ENCODE results near the gene LIMS4.
"Not testable (repeated sequence)": the region's sequence is repeated elsewhere in the genome, so short reads cannot be mapped to it uniquely, and the experiment has no call there.

The LIMS4 gene

DNA sequence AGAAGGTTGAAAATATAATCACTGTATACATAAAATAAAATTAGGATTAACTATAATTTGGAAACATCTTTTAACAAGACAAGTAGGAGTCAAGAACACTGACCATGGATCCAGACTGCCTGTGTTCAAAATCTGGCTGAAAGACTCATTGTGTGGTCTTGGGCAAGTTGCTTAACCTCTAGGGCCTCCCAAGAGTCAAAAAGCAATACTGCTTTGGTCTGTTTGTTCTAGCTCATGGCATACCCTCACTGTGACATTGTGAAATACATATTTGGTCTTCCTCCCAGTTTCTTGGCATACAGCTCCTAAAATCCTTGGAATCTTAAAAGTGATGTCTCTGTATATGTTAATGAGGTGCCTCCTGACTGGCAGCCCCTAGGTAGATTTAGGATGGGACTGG, 12.3 kb downstream of the LIMS4 start:
- H3K27ac ChIP-seq (ENCODE audit: low read length); H3K79me2 ChIP-seq (ENCODE audit: insufficient read depth, low read length); H3K27me3 ChIP-seq (ENCODE audit: insufficient read depth, low read length, poor library complexity); H3K4me2 ChIP-seq (ENCODE audit: insufficient read depth, low read length); H3K4me1 ChIP-seq (ENCODE audit: insufficient read depth, low read length); ATAC-seq (ENCODE audit: insufficient read depth, low read depth); DNase-seq; H2AFZ ChIP-seq (ENCODE audit: low read depth, low read length); H3K36me3 ChIP-seq (ENCODE audit: insufficient read depth, low read length); H3K9me3 ChIP-seq (ENCODE audit: insufficient read depth, low read length, severe bottlenecking); H4K20me1 ChIP-seq (ENCODE audit: insufficient read depth, low read length); H3K4me3 ChIP-seq (ENCODE audit: low read depth in 1 of 2, low read length in 2 of 2); H3K9ac ChIP-seq (ENCODE audit: low read depth, low read length): not testable (repeated sequence)

DNA sequence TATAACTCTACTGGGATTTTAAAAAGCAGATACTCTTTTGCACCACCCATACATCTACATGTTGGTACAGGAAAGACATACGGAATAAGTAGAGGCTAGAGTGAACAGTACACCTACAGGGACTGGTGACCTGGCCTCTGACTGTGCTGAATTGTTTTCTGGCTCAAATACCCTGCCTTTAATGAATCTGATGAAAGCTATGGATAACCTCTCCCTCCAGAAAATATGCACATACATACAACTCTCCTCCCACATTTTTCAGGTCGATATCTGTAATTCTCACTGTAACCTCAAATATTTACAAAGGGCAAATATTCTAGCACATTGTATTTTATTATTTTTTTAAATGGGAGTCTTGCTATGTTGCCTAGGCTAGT, 15.4 kb downstream of the LIMS4 start:
- H2AFZ ChIP-seq (ENCODE audit: low read depth, low read length); H3K9ac ChIP-seq (ENCODE audit: low read depth, low read length); H3K27me3 ChIP-seq (ENCODE audit: insufficient read depth, low read length, poor library complexity); ATAC-seq (ENCODE audit: insufficient read depth, low read depth); H3K4me2 ChIP-seq (ENCODE audit: insufficient read depth, low read length); H4K20me1 ChIP-seq (ENCODE audit: insufficient read depth, low read length); H3K4me3 ChIP-seq (ENCODE audit: low read depth in 1 of 2, low read length in 2 of 2); H3K79me2 ChIP-seq (ENCODE audit: insufficient read depth, low read length); DNase-seq; H3K9me3 ChIP-seq (ENCODE audit: insufficient read depth, low read length, severe bottlenecking); H3K4me1 ChIP-seq (ENCODE audit: insufficient read depth, low read length); H3K27ac ChIP-seq (ENCODE audit: low read length); H3K36me3 ChIP-seq (ENCODE audit: insufficient read depth, low read length): not testable (repeated sequence)

DNA sequence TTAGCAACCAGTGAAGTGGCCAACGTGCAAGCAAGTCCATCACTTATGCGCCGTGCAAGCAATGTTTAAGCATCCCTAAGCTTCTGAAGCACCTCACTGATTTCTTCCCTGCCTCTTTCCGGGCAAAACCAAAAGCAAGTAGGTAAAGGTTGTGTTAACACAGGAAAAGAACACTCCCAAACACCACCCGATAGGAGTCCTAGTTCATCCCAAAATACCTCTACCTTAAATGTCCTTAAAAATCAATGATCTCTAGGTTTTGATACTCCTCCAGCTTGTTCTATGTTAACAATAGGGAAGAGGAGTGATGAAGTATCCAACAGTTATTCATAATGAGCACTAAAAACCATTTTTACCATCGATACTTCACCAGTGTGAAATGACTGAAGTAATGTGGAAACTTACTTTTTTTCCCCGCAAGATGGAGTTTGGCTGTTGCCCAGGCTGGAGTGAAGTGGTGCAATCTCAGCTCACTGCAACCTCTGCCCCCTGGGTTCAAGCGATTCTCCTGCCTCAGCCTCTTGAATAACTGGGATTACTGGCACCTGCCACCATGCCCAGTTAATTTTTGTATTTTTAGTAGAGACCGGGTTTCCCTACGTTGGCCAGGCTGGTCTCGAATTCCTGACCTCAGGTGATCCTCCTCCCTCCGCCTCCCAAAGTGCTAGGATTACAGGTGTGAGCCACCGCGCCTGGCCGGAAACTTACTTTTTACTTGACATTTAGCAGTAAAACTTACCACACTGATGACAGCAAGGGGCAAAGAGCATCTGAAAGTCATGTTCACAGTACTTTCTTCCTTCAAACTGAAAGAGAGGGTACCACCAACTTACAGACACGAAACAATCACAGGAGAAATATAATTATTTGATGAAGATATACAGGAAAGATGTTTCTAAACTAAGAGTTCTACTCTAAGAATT, 16.1 kb downstream of the LIMS4 start:
- not testable (repeated sequence) for H4K20me1 ChIP-seq (ENCODE audit: insufficient read depth, low read length); H3K36me3 ChIP-seq (ENCODE audit: insufficient read depth, low read length); H3K27me3 ChIP-seq (ENCODE audit: insufficient read depth, low read length, poor library complexity); H2AFZ ChIP-seq (ENCODE audit: low read depth, low read length); DNase-seq; H3K79me2 ChIP-seq (ENCODE audit: insufficient read depth, low read length); H3K4me1 ChIP-seq (ENCODE audit: insufficient read depth, low read length); H3K4me2 ChIP-seq (ENCODE audit: insufficient read depth, low read length); H3K27ac ChIP-seq (ENCODE audit: low read length); H3K9me3 ChIP-seq (ENCODE audit: insufficient read depth, low read length, severe bottlenecking); H3K9ac ChIP-seq (ENCODE audit: low read depth, low read length); ATAC-seq (ENCODE audit: insufficient read depth, low read depth); H3K4me3 ChIP-seq (ENCODE audit: low read depth in 1 of 2, low read length in 2 of 2)

DNA sequence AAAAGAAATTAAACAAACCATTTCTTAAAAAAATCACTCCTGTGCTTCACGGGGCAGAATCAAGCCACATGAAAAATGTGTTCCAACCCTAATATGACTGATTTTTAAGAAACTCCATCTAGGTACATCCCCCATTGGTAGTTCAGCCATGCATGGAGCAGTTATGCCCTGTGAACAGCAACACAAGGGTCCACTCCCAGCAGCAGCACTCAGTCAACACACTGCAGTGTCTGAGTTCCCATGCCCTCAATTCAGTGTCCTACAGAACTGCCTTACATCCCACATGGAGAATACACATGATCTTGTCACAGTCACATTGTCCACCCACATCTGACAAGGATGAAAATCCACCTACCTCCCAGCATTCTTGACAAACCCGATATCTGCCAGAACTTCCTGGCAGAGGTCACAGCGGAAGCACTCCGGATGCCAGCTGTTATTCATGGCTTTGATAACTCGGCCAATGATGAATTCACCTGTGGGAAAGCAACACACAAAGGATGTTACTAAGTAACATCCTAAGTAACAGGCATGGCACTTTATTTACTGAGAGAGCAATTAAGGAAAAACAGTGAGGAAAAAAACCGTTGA, 17.4 kb downstream of the LIMS4 start:
- not testable (repeated sequence) for H3K4me1 ChIP-seq (ENCODE audit: insufficient read depth, low read length); H4K20me1 ChIP-seq (ENCODE audit: insufficient read depth, low read length); H3K4me3 ChIP-seq (ENCODE audit: low read depth in 1 of 2, low read length in 2 of 2); H3K4me2 ChIP-seq (ENCODE audit: insufficient read depth, low read length); H3K79me2 ChIP-seq (ENCODE audit: insufficient read depth, low read length); H3K27ac ChIP-seq (ENCODE audit: low read length); H2AFZ ChIP-seq (ENCODE audit: low read depth, low read length); H3K36me3 ChIP-seq (ENCODE audit: insufficient read depth, low read length); H3K27me3 ChIP-seq (ENCODE audit: insufficient read depth, low read length, poor library complexity); DNase-seq; H3K9me3 ChIP-seq (ENCODE audit: insufficient read depth, low read length, severe bottlenecking); ATAC-seq (ENCODE audit: insufficient read depth, low read depth); H3K9ac ChIP-seq (ENCODE audit: low read depth, low read length)

DNA sequence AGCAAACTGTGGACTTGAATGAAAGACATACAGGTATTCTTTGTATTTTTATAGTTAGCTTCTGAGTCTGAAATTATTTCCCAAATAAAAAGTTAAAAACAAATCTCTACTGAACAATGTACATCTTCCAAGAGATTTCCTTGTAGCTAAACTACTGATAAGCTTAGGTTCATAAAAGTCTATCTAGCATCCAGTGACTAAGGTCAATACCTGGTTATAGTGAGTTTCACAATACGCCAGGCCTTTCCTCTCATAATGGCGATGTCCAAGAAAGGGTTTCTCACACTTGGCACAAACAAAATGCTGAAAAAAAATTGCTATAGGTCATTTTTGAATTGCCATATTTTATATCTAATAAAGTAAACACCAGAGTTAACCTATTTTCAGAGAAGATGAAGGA, 21.7 kb downstream of the LIMS4 start:
- not testable (repeated sequence) for H4K20me1 ChIP-seq (ENCODE audit: insufficient read depth, low read length); H3K4me3 ChIP-seq (ENCODE audit: low read depth in 1 of 2, low read length in 2 of 2); ATAC-seq (ENCODE audit: insufficient read depth, low read depth); H3K36me3 ChIP-seq (ENCODE audit: insufficient read depth, low read length); H3K9ac ChIP-seq (ENCODE audit: low read depth, low read length); H3K79me2 ChIP-seq (ENCODE audit: insufficient read depth, low read length); H3K4me2 ChIP-seq (ENCODE audit: insufficient read depth, low read length); H2AFZ ChIP-seq (ENCODE audit: low read depth, low read length); H3K4me1 ChIP-seq (ENCODE audit: insufficient read depth, low read length); H3K27ac ChIP-seq (ENCODE audit: low read length); H3K27me3 ChIP-seq (ENCODE audit: insufficient read depth, low read length, poor library complexity); H3K9me3 ChIP-seq (ENCODE audit: insufficient read depth, low read length, severe bottlenecking); DNase-seq

DNA sequence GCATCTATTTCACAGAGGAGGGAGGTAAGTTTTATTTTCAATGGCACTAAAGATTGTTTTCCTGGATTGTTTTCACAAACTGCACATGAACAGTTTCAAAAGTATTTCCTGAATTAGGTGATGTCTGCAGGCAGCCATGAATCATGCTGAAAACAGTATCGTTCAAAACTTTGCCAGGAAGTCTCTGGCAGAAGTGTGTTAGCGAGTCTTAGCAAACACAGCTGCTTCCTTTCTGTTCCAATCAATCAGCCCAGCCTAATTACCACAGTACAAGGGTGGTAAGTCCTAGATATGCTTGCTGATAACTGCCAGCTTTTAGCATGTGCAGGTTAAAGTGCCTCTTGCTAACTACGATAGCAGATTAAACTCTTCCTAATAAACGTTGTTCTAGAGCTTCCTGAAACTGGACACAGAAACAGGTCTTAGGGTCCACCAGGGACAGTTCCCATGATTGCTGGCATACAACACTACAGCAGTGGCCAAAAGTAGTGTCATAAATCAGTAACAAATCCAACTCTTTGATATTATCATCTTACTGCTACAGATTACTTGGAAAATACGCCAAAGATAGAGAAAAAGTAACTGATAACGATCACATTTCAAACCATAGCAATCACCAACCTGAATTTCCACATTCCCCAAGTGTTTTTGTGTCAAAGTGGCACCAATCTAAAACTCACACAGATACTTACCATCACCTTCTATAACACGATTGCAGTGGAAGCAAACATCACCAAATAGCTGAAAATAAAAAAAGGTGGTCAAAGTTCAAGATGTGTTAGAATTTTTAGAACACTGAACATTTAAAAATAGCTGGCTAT, 23.3 kb downstream of the LIMS4 start:
- not testable (repeated sequence) for H2AFZ ChIP-seq (ENCODE audit: low read depth, low read length); H4K20me1 ChIP-seq (ENCODE audit: insufficient read depth, low read length); H3K79me2 ChIP-seq (ENCODE audit: insufficient read depth, low read length); H3K9me3 ChIP-seq (ENCODE audit: insufficient read depth, low read length, severe bottlenecking); H3K4me2 ChIP-seq (ENCODE audit: insufficient read depth, low read length); H3K4me3 ChIP-seq (ENCODE audit: low read depth in 1 of 2, low read length in 2 of 2); H3K27ac ChIP-seq (ENCODE audit: low read length); DNase-seq; H3K27me3 ChIP-seq (ENCODE audit: insufficient read depth, low read length, poor library complexity); H3K9ac ChIP-seq (ENCODE audit: low read depth, low read length); H3K36me3 ChIP-seq (ENCODE audit: insufficient read depth, low read length); H3K4me1 ChIP-seq (ENCODE audit: insufficient read depth, low read length)
- ATAC-seq (ENCODE audit: insufficient read depth, low read depth), result peak; percentile 98

DNA sequence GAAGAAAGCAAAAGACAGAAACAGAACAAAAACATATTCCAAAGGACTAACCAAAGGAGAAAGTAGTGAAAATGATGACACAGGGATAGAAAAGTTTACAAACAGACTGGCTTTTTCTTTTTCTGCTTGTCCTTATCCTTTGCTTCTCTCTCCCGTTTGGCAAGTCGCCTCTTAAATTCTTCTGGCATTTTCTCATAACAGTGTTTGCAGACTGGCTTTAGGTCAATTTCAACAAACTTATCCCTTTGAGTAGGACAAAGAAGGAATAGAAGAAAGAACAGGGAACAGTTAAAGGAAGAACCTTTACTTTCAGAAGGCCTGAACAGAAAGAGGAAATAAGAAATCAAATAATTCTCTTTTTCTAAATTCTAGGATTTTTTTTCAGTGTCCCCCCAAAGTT, 26.0 kb downstream of the LIMS4 start:
- H3K4me3 ChIP-seq (ENCODE audit: low read depth in 1 of 2, low read length in 2 of 2); H3K9ac ChIP-seq (ENCODE audit: low read depth, low read length); H3K9me3 ChIP-seq (ENCODE audit: insufficient read depth, low read length, severe bottlenecking); H3K79me2 ChIP-seq (ENCODE audit: insufficient read depth, low read length); H3K4me2 ChIP-seq (ENCODE audit: insufficient read depth, low read length); H3K4me1 ChIP-seq (ENCODE audit: insufficient read depth, low read length); DNase-seq; H3K27ac ChIP-seq (ENCODE audit: low read length); H3K27me3 ChIP-seq (ENCODE audit: insufficient read depth, low read length, poor library complexity); ATAC-seq (ENCODE audit: insufficient read depth, low read depth); H4K20me1 ChIP-seq (ENCODE audit: insufficient read depth, low read length); H3K36me3 ChIP-seq (ENCODE audit: insufficient read depth, low read length); H2AFZ ChIP-seq (ENCODE audit: low read depth, low read length): not testable (repeated sequence)
